Endothelial cell of umbilical vein (primary cell): ENCODE measurements around the gene ZBTB20. TPM values are rescaled to one million over a fixed set of nuclear protein-coding genes. Genes with fewer than 3 reads are reported as not detected.

Experiments
- BruUV-seq: library from RNA; stranded (reverse); fragments of 400-500 nt; replicated peaks from 2 replicates; lab custom pipeline; 2021; lab: Mats Ljungman, UMichigan
- CTCF ChIA-PET: fragments of 300-600, 350-600 bp; sonication (Branson Sonifier 250); formaldehyde crosslinking; loops from one replicate; lab custom pipeline; 2021; ENCODE audit warnings: antibody characterized with exemption, inconsistent platforms; lab: Charles Lee
- POLR2A ChIA-PET: fragments of 300-600, 350-600 bp; sonication (Branson Sonifier 250); formaldehyde crosslinking; loops from one replicate; lab custom pipeline; 2021; ENCODE audit warnings: antibody characterized with exemption, inconsistent platforms; lab: Charles Lee
- DNase-seq: peaks from one replicate; pipeline ENCODE4 v3.0.0-alpha.2; 2011; ENCODE audit warnings: low read depth, low spot score
- FAIRE-seq: peaks from 2 replicates; lab custom pipeline; 2011; peaks lifted over from hg19 to GRCh38; lab: Jason Lieb, UNC
- H2AFZ ChIP-seq: 2 replicates; pipeline ENCODE4 v1.6.0; 2012; ENCODE audit warnings: low read depth, low read length, control low read depth, inconsistent platforms
- H3K27ac ChIP-seq: 2 replicates; pipeline ENCODE4 v1.5.1; 2011; ENCODE audit warnings: low read depth, mild to moderate bottlenecking, control low read depth, low read length, moderate library complexity; ENCODE audit not compliant: insufficient read depth
- H3K27me3 ChIP-seq, 2 experiments: 2 replicates each; pipeline versions ENCODE4 v1.6.0 to v1.6.1; 2011; ENCODE audit warnings: low read length in 2 of 2, mixed read lengths in 1 of 2; ENCODE audit not compliant: control insufficient read depth in 2 of 2, insufficient read depth in 2 of 2
- H3K36me3 ChIP-seq, 2 experiments: 2 replicates in 1 of 2; 3 replicates in 1 of 2; pipeline ENCODE4 v1.5.1; 2011; ENCODE audit warnings: low read length in 2 of 2, mild to moderate bottlenecking in 1 of 2, moderate library complexity in 1 of 2; ENCODE audit not compliant: control insufficient read depth in 2 of 2, insufficient read depth in 2 of 2; ENCODE audit errors: extremely low read depth in 1 of 2
- H3K4me1 ChIP-seq: 3 replicates; pipeline ENCODE4 v1.5.1; 2011; ENCODE audit warnings: mild to moderate bottlenecking, low read length; ENCODE audit not compliant: control insufficient read depth, insufficient read depth; ENCODE audit errors: extremely low read depth
- H3K4me2 ChIP-seq: 2 replicates; pipeline ENCODE4 v1.6.1; 2011; ENCODE audit warnings: low read length, control low read depth, mixed read lengths; ENCODE audit not compliant: insufficient read depth
- H3K4me3 ChIP-seq, 3 experiments: fragments of 200-600 bp in 1 of 3; sonication (generic), shearing (Covaris generic) in 1 of 3; replicated peaks in 1 of 3; 2 replicates each; pipeline ENCODE4 v1.5.1; 2011 to 2016; ENCODE audit warnings: control low read depth in 3 of 3, low read length in 3 of 3, mild to moderate bottlenecking in 2 of 3, inconsistent platforms in 1 of 3, low read depth in 1 of 3, moderate library complexity in 1 of 3; ENCODE audit not compliant: insufficient read depth in 1 of 3
- H3K79me2 ChIP-seq: 2 replicates; pipeline ENCODE4 v1.6.0; 2012; ENCODE audit warnings: low read length, inconsistent platforms; ENCODE audit not compliant: control insufficient read depth, insufficient read depth
- H3K9ac ChIP-seq: replicated peaks from 2 replicates; pipeline ENCODE3; 2011; ENCODE audit warnings: low read length, control low read depth; ENCODE audit not compliant: insufficient read depth; ENCODE audit errors: extremely low read depth
- H3K9me1 ChIP-seq: replicated peaks from 3 replicates; pipeline ENCODE4 v1.6.0; 2011; ENCODE audit warnings: mild to moderate bottlenecking, low read length; ENCODE audit not compliant: control insufficient read depth, insufficient read depth; ENCODE audit errors: extremely low read depth
- H3K9me3 ChIP-seq: replicated peaks from 2 replicates; pipeline ENCODE4 v1.5.1; 2012; ENCODE audit warnings: low read length, inconsistent platforms; ENCODE audit not compliant: control insufficient read depth, insufficient read depth
- H4K20me1 ChIP-seq: replicated peaks from 2 replicates; pipeline ENCODE3; 2011; ENCODE audit warnings: mild to moderate bottlenecking, low read length; ENCODE audit not compliant: control insufficient read depth, insufficient read depth; ENCODE audit errors: extremely low read depth
- CTCF ChIP-seq, 2 donors: IDR thresholded peaks; 1 replicate in 1 of 2; 2 replicates in 1 of 2; pipeline ENCODE4 v1.5.1; 2011; ENCODE audit warnings: low read length in 2 of 2, mild to moderate bottlenecking in 2 of 2, moderate library complexity in 2 of 2, control low read depth in 1 of 2, inconsistent platforms in 1 of 2, low read depth in 1 of 2; ENCODE audit not compliant: insufficient read depth in 1 of 2; ENCODE audit errors: extremely low read depth in 1 of 2
- EZH2 ChIP-seq: IDR thresholded peaks from 2 replicates; pipeline ENCODE4 v1.6.1; 2012; ENCODE audit warnings: borderline replicate concordance, low read depth, mild to moderate bottlenecking, moderate library complexity, low read length, inconsistent platforms; ENCODE audit not compliant: severe bottlenecking
- FOS ChIP-seq: IDR thresholded peaks from 2 replicates; pipeline ENCODE4 v1.6.1; 2011; ENCODE audit warnings: mild to moderate bottlenecking, low read length, moderate library complexity, borderline replicate concordance; ENCODE audit not compliant: insufficient read depth
- GATA2 ChIP-seq: IDR thresholded peaks from 2 replicates; pipeline ENCODE4 v1.7.0; 2011; ENCODE audit warnings: low read depth, mild to moderate bottlenecking, moderate library complexity, mixed read lengths, low read length; ENCODE audit not compliant: insufficient read length, insufficient read depth
- JUN ChIP-seq: IDR thresholded peaks from 2 replicates; pipeline ENCODE4 v1.6.1; 2011; ENCODE audit warnings: borderline replicate concordance, low read depth; ENCODE audit not compliant: insufficient read length, insufficient read depth
- MAX ChIP-seq: IDR thresholded peaks from 2 replicates; pipeline ENCODE4 v1.6.1; 2011; ENCODE audit not compliant: insufficient read depth, insufficient read length
- MYC ChIP-seq: IDR thresholded peaks from one replicate; pipeline ENCODE4 v1.6.1; 2011; ENCODE audit warnings: mild to moderate bottlenecking, low read depth, low read length
- POLR2A ChIP-seq: IDR thresholded peaks from 2 replicates; pipeline ENCODE4 v1.6.1; 2012; ENCODE audit warnings: low read depth, mild to moderate bottlenecking, control low read depth, low read length
- POLR2AphosphoS5 ChIP-seq: IDR thresholded peaks from 2 replicates; pipeline ENCODE4 v1.6.1; 2012; ENCODE audit warnings: low read depth, mild to moderate bottlenecking, control low read depth, low read length, moderate library complexity; ENCODE audit not compliant: insufficient read depth
- dilution Hi-C: fragments of 300-500 bp; cut with MboI; formaldehyde crosslinking; loops from one replicate; pipeline ENCODE4 v1.15.0; 2019; ENCODE audit warnings: low sequenced_read_pairs; ENCODE audit not compliant: extremely low pct_ligation_motif_present
- intact Hi-C: fragments of 100-400 bp; cut with micrococcal nuclease; formaldehyde crosslinking; loops from one replicate; pipeline ENCODE4 v1.10.0; 2022
- polyA plus RNA-seq, 4 experiments: library from polyadenylated mRNA; depleted of rRNA in 3 of 4; stranded (reverse) in 3 of 4; unstranded in 1 of 4; fragments of >200 nt; gene quantifications; 2 replicates each; pipeline versions ENCODE4 v1.2.1 to v1.2.3, GENCODE V29; 2011 to 2012; ENCODE audit warnings: missing spikeins in 1 of 4
- total RNA-seq: library from RNA; stranded (reverse); gene quantifications from 2 replicates; pipeline ENCODE4 v1.2.3, GENCODE V29; 2021

Gene ZBTB20
- total and polyA plus RNA-seq, 2 donors (not counting 3 experiments of a cell fraction or from before 2014, with no cell fraction given): 2.1 to 20.5 TPM

- TF ChIP-seq FOS: no peak
- TF ChIP-seq JUN: no peak
- no peak for TF ChIP-seq GATA2
- TF ChIP-seq MYC: no peak
- no peak for TF ChIP-seq MAX
- DNase-seq (no peak), FAIRE-seq (no peak)
- dilution Hi-C loops: no loop called here
- ChIA-PET CTCF (interaction anchor here (0.7 to 1.4 kb wide), 2 partner anchors 16 to 521 kb away, joined by 3 to 5 read pairs; no protein-coding TSS in a partner anchor), POLR2A (no interaction called here)
- no peak overlapping the region for H3K9ac ChIP-seq
- no peaks in the 10 kb centered on the region for H3K36me3 ChIP-seq
- no peaks in the 10 kb centered on the region for H3K27me3 ChIP-seq
- H3K4me2 ChIP-seq: no peak overlapping the region
- H3K4me3 ChIP-seq: no peak overlapping the region
- H3K27ac ChIP-seq: no peak overlapping the region
- intact Hi-C loops: no loop called here
- no peak overlapping the region for H2AFZ ChIP-seq
- H3K9me1 ChIP-seq: no peaks in the 10 kb centered on the region
- no peaks in the 10 kb centered on the region for H3K9me3 ChIP-seq
- H3K79me2 ChIP-seq: no peaks in the 10 kb centered on the region
- no peaks in the 10 kb centered on the region for H4K20me1 ChIP-seq
- no TSS peak for BruUV-seq
- no peaks in the 10 kb centered on the region for H3K4me1 ChIP-seq
Measured at GRCh38 chr3:115187149-115187757, 40.2 kb upstream of the ZBTB20 start.

GRCh38 chr3:115186351-115187148, 39.5 kb upstream of the ZBTB20 start:
- no peaks in the 10 kb centered on the region for H4K20me1 ChIP-seq
- ChIA-PET POLR2A (no interaction called here), CTCF (interaction anchor here (1.4 kb wide), 1 partner anchor 17 kb away, joined by 5 read pairs; no protein-coding TSS in a partner anchor)
- H3K4me2 ChIP-seq: no peak overlapping the region
- H3K79me2 ChIP-seq: no peaks in the 10 kb centered on the region
- dilution Hi-C loops (no loop called here), intact Hi-C loops (no loop called here)
- no peaks in the 10 kb centered on the region for H3K27me3 ChIP-seq
- no peak overlapping the region for H3K4me3 ChIP-seq
- H3K27ac ChIP-seq: no peak overlapping the region
- H3K9ac ChIP-seq: no peak overlapping the region
- H3K9me1 ChIP-seq: no peaks in the 10 kb centered on the region
- no peak overlapping the region for H2AFZ ChIP-seq
- H3K9me3 ChIP-seq: no peaks in the 10 kb centered on the region
- FAIRE-seq (no peak), DNase-seq (no peak)
- TF ChIP-seq POLR2A: no peak
- no peak for TF ChIP-seq CTCF (IDR thresholded peaks at IDR 0.05; ENCODE audit: extremely low read depth in 1 of 2, insufficient read depth in 1 of 2, low read depth in 1 of 2, low read length in 2 of 2)
- TF ChIP-seq FOS: no peak
- TF ChIP-seq JUN: no peak
- no peak for TF ChIP-seq MYC
- TF ChIP-seq EZH2: no peak
- no peak for TF ChIP-seq POLR2AphosphoS5
- no peak for TF ChIP-seq MAX
- no peak for TF ChIP-seq GATA2
- H3K4me1 ChIP-seq: no peaks in the 10 kb centered on the region
- no peaks in the 10 kb centered on the region for H3K36me3 ChIP-seq
- no TSS peak for BruUV-seq
